GM12875 (cell line): ENCODE results near the gene LINGO1.

ENCODE experiments used
- H3K4me3 ChIP-seq: one replicate; pipeline ENCODE4 v1.5.1; 2011; ENCODE audit warnings: low read depth, low read length, control low read depth
- CTCF ChIP-seq: IDR thresholded peaks from 2 replicates; pipeline ENCODE4 v1.5.1; 2011; ENCODE audit warnings: low read depth, mild to moderate bottlenecking, control low read depth, inconsistent platforms, low read length, moderate library complexity, borderline replicate concordance; ENCODE audit not compliant: insufficient read depth

Gene LINGO1

GRCh38 chr15:77672135-77672534 lies 39.4 kb upstream of the LINGO1 start:
- TF ChIP-seq CTCF = no peak
- no peak overlapping the region for H3K4me3 ChIP-seq

- no peak for TF ChIP-seq CTCF
- no peak overlapping the region for H3K4me3 ChIP-seq
Measured at GRCh38 chr15:77671362-77672056, 38.8 kb upstream of the LINGO1 start.

GRCh38 chr15:77670558-77671361 lies 38.0 kb upstream of the LINGO1 start:
- H3K4me3 ChIP-seq = no peak overlapping the region
- TF ChIP-seq CTCF = no peak

- no peak overlapping the region for H3K4me3 ChIP-seq
- TF ChIP-seq CTCF = no peak
Measured at GRCh38 chr15:77669896-77670295, 37.2 kb upstream of the LINGO1 start.

GRCh38 chr15:77667338-77668234 lies 34.9 kb upstream of the LINGO1 start:
- no peak for TF ChIP-seq CTCF
- no peak overlapping the region for H3K4me3 ChIP-seq

- TF ChIP-seq CTCF = no peak
- no peak overlapping the region for H3K4me3 ChIP-seq
Measured at GRCh38 chr15:77666296-77666660, 33.6 kb upstream of the LINGO1 start.
